SK-N-SH (cell line): ENCODE results near the gene KLK12. TPM values are rescaled to one million over a fixed set of nuclear protein-coding genes. Genes with fewer than 3 reads are reported as not detected.

ENCODE experiments used
- CTCF ChIA-PET: fragments of 300-600, 350-600 bp; formaldehyde crosslinking; extraction: SDS; loops from one replicate; lab custom pipeline; 2021; lab: Yijun Ruan, JAX
- POLR2A ChIA-PET: fragments of 350-600 bp; sonication (Branson Sonifier 250); formaldehyde crosslinking; extraction: SDS; loops from one replicate; lab custom pipeline; 2020; ENCODE audit warnings: antibody characterized with exemption, inconsistent platforms; lab: Yijun Ruan, JAX
- DNase-seq: peaks from one replicate; pipeline ENCODE4 v3.0.0; 2012
- H2AFZ ChIP-seq: fragments of 200-600 bp; sonication (generic); 2 replicates; pipeline ENCODE4 v1.8.1; 2016; ENCODE audit warnings: antibody characterized with exemption, mild to moderate bottlenecking, low read depth
- H3F3A ChIP-seq: fragments of 200-600 bp; sonication (generic); replicated peaks from 2 replicates; pipeline ENCODE3; 2016; ENCODE audit warnings: antibody characterized with exemption, mild to moderate bottlenecking; ENCODE audit not compliant: insufficient read depth
- H3K27ac ChIP-seq, 2 experiments: fragments of 200-500 bp in 1 of 2; fragments of 200-600 bp in 1 of 2; sonication (Bioruptor generic) in 1 of 2; sonication (generic), shearing (Covaris generic) in 1 of 2; 2 replicates each; pipeline versions ENCODE4 v1.5.1 to v1.6.1; 2014 to 2016; ENCODE audit warnings: low read depth in 2 of 2, inconsistent platforms in 1 of 2, low read length in 1 of 2, mild to moderate bottlenecking in 1 of 2, mixed read lengths in 1 of 2
- H3K27me3 ChIP-seq: fragments of 200-600 bp; sonication (generic), shearing (Covaris generic); 2 replicates; pipeline ENCODE4 v1.6.1; 2016; ENCODE audit warnings: mixed run types; ENCODE audit not compliant: insufficient read depth
- H3K36me3 ChIP-seq, 2 experiments: fragments of 200-500 bp in 1 of 2; fragments of 200-600 bp in 1 of 2; sonication (Bioruptor generic) in 1 of 2; sonication (generic) in 1 of 2; replicated peaks in 1 of 2; 2 replicates each; pipeline versions ENCODE3 to v1.5.1; 2014 to 2016; ENCODE audit warnings: low read length in 1 of 2, mild to moderate bottlenecking in 1 of 2; ENCODE audit not compliant: insufficient read depth in 2 of 2, control insufficient read depth in 1 of 2
- H3K4me1 ChIP-seq, 2 experiments: fragments of 200-500 bp in 1 of 2; fragments of 200-600 bp in 1 of 2; sonication (Bioruptor generic) in 1 of 2; sonication (generic), shearing (Covaris generic) in 1 of 2; 2 replicates each; pipeline versions ENCODE4 v1.5.1 to v1.6.1; 2014 to 2016; ENCODE audit warnings: low read depth in 1 of 2, low read length in 1 of 2, mixed run types in 1 of 2; ENCODE audit not compliant: insufficient read depth in 2 of 2, control insufficient read depth in 1 of 2
- H3K4me2 ChIP-seq: fragments of 200-600 bp; sonication (generic), shearing (Covaris generic); 2 replicates; pipeline ENCODE4 v1.6.1; 2017; ENCODE audit warnings: mixed run types
- H3K4me3 ChIP-seq, 2 experiments: fragments of 200-500 bp in 1 of 2; fragments of 200-600 bp in 1 of 2; sonication (Bioruptor generic) in 1 of 2; sonication (generic), shearing (Covaris generic) in 1 of 2; 2 replicates each; pipeline versions ENCODE4 v1.5.1 to v1.8.1; 2014 to 2016; ENCODE audit warnings: low read depth in 2 of 2, inconsistent platforms in 1 of 2, low read length in 1 of 2, mild to moderate bottlenecking in 1 of 2, mixed read lengths in 1 of 2, moderate library complexity in 1 of 2
- H3K79me2 ChIP-seq: fragments of 200-600 bp; sonication (generic); 2 replicates; pipeline ENCODE4 v1.8.1; 2017; ENCODE audit warnings: mild to moderate bottlenecking; ENCODE audit not compliant: insufficient read depth
- H3K9ac ChIP-seq: fragments of 200-600 bp; sonication (generic); 2 replicates; pipeline ENCODE4 v1.6.1; 2017; ENCODE audit warnings: mixed run types
- H3K9me2 ChIP-seq: fragments of 200-600 bp; sonication (generic); 2 replicates; pipeline ENCODE4 v1.6.1; 2017; ENCODE audit warnings: mixed run types
- H3K9me3 ChIP-seq: fragments of 200-600 bp; sonication (generic); 2 replicates; pipeline ENCODE4 v1.6.1; 2017; ENCODE audit warnings: mixed run types, mild to moderate bottlenecking, moderate library complexity
- H4K20me1 ChIP-seq: fragments of 200-600 bp; sonication (generic); 2 replicates; pipeline ENCODE4 v1.6.1; 2017; ENCODE audit warnings: mild to moderate bottlenecking, mixed run types; ENCODE audit not compliant: insufficient read depth
- CHD2 ChIP-seq: fragments of 150-350 bp; IDR thresholded peaks from 2 replicates; pipeline ENCODE4 v1.6.1; 2018; ENCODE audit warnings: low read length; ENCODE audit not compliant: partially characterized antibody
- FOSL2 ChIP-seq: IDR thresholded peaks from 2 replicates; pipeline ENCODE4 v1.4.0; 2012; ENCODE audit warnings: low read depth, mild to moderate bottlenecking, moderate library complexity, borderline replicate concordance
- FOXJ3 ChIP-seq: sonication (generic); formaldehyde crosslinking; IDR thresholded peaks from 2 replicates; pipeline ENCODE4 v1.5.1; 2020; ENCODE audit warnings: mild to moderate bottlenecking, missing genetic modification reagents
- FOXM1 ChIP-seq: IDR thresholded peaks from 2 replicates; pipeline ENCODE4 v1.4.0; 2012; ENCODE audit warnings: low read depth, mild to moderate bottlenecking
- GABPA ChIP-seq: IDR thresholded peaks from 2 replicates; pipeline ENCODE4 v1.4.0; 2012; ENCODE audit warnings: low read depth, mild to moderate bottlenecking
- JUND ChIP-seq: IDR thresholded peaks from 2 replicates; pipeline ENCODE4 v1.4.0; 2012
- NFIC ChIP-seq: IDR thresholded peaks from 2 replicates; pipeline ENCODE4 v1.4.0; 2012; ENCODE audit warnings: borderline replicate concordance
- POLR2AphosphoS5 ChIP-seq: IDR thresholded peaks from 2 replicates; pipeline ENCODE4 v1.6.1; 2012; ENCODE audit warnings: low read depth, low read length
- RCOR1 ChIP-seq: fragments of 150-350 bp; IDR thresholded peaks from 2 replicates; pipeline ENCODE4 v1.6.1; 2017; ENCODE audit warnings: antibody characterized with exemption, low read length
- RFX5 ChIP-seq: IDR thresholded peaks from 2 replicates; pipeline ENCODE4 v1.6.1; 2012; ENCODE audit warnings: mild to moderate bottlenecking, improper control_type of control experiment, low read length
- SMC3 ChIP-seq: IDR thresholded peaks from 2 replicates; pipeline ENCODE4 v1.6.1; 2012; ENCODE audit warnings: low read depth, low read length, improper control_type of control experiment
- TAF1 ChIP-seq: IDR thresholded peaks from 2 replicates; pipeline ENCODE4 v1.6.1; 2012; ENCODE audit warnings: low read depth, mild to moderate bottlenecking, low read length, moderate library complexity, borderline replicate concordance
- TEAD4 ChIP-seq: IDR thresholded peaks from 2 replicates; pipeline ENCODE4 v1.4.0; 2012; ENCODE audit warnings: mild to moderate bottlenecking, borderline replicate concordance; ENCODE audit not compliant: insufficient read depth
- USF1 ChIP-seq: IDR thresholded peaks from 2 replicates; pipeline ENCODE4 v1.4.0; 2012; ENCODE audit warnings: low read depth, borderline replicate concordance
- ZBTB33 ChIP-seq: IDR thresholded peaks from 2 replicates; pipeline ENCODE4 v1.4.0; 2012; ENCODE audit warnings: low read depth, borderline replicate concordance
- WGBS: methylation state at CpG from one replicate; pipeline ENCODE4 v1.1.6; 2017; ENCODE audit warnings: low lambda C conversion rate; 5-methylcytosine and 5-hydroxymethylcytosine counted together
- polyA plus RNA-seq, 3 experiments: library from polyadenylated mRNA; depleted of rRNA; stranded (reverse); fragments of >200 nt; gene quantifications; 2 replicates each; pipeline ENCODE4 v1.2.3, GENCODE V29; 2012
- TF ChIP-seq, protein P1 (sequence below): IDR thresholded peaks from 2 replicates; pipeline ENCODE4; 2012
- TF ChIP-seq, protein P2 (sequence below): fragments of 150-350 bp; IDR thresholded peaks from 2 replicates; pipeline ENCODE4 v1.6.1; 2017; ENCODE audit warnings: antibody characterized with exemption, low read length, low read depth, borderline replicate concordance

The KLK12 gene
- polyA plus RNA-seq, 1 of the 3 experiments (the other 2 are of a cell fraction) = not detected

DNA sequence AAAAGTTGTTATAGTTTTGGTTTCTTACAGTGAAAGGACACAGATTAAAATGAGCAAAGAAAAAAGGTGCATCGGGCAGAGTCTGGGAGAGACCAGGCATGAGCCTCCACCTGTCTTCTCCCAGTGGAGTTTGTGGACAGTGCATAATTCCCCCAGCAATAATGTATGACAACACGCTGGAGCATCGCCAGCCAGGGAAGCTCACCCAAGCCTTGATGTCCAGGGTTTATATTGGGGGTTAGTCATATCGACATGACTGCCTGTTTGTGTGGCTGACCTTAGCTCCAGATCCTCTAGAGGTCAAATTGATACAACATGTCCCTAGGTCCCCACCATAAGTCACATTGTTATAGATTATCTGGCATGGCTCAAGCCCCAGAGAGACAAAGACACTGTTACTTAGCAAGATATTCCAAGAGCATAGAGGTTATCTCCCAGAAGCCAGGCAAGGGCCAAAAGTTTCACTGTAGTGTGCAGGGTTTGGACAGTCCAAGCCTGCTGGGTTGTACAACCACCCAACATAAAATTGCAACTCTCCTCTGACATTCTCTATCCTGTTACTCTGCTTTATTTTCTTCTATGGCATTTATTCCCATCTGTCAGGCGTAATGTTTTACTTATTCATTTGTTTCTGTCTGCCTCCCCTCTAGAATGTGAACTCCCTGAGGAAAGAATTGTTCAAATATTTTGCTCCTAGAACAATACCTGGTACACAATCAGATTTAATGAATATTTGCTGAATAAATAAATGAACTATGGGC, 35.7 kb upstream of the KLK12 start:
- no peak for DNase-seq
- H3K36me3 ChIP-seq = no peaks in the 10 kb centered on the region
- H3K9me3 ChIP-seq = 0 out of 2 replicates have a peak, but pooled peaks cover 5% of the 10 kb centered on the region
- no peaks in the 10 kb centered on the region for H3K4me1 ChIP-seq
- no peak overlapping the region for H2AFZ ChIP-seq
- H3K4me3 ChIP-seq = no peak overlapping the region
- H4K20me1 ChIP-seq = no peaks in the 10 kb centered on the region
- ChIA-PET POLR2A (no interaction called here), CTCF (no interaction called here)
- H3K79me2 ChIP-seq = no peaks in the 10 kb centered on the region
- WGBS = 2% methylated on average over 5 of the region's 5 CpGs
- no peak overlapping the region for H3K9ac ChIP-seq
- H3K27me3 ChIP-seq = peaks cover 43% of the 10 kb centered on the region; the same call in 1 of the 2 replicates
- H3F3A ChIP-seq = no peaks in the 10 kb centered on the region
- H3K9me2 ChIP-seq = no peaks in the 10 kb centered on the region
- TF ChIP-seq, protein P1, sequence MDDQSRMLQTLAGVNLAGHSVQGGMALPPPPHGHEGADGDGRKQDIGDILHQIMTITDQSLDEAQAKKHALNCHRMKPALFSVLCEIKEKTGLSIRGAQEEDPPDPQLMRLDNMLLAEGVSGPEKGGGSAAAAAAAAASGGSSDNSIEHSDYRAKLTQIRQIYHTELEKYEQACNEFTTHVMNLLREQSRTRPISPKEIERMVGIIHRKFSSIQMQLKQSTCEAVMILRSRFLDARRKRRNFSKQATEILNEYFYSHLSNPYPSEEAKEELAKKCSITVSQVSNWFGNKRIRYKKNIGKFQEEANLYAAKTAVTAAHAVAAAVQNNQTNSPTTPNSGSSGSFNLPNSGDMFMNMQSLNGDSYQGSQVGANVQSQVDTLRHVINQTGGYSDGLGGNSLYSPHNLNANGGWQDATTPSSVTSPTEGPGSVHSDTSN = no peak
- TF ChIP-seq TEAD4 (no peak), FOXM1 (no peak), ZBTB33 (no peak), RCOR1 (no peak), POLR2AphosphoS5 (no peak), RFX5 (no peak), FOSL2 (no peak), FOXJ3 (CRISPR knock-in tag) (no peak), GABPA (no peak), CHD2 (no peak), SMC3 (no peak), NFIC (no peak), TAF1 (no peak), USF1 (no peak), JUND (no peak)
- TF ChIP-seq, protein P2, sequence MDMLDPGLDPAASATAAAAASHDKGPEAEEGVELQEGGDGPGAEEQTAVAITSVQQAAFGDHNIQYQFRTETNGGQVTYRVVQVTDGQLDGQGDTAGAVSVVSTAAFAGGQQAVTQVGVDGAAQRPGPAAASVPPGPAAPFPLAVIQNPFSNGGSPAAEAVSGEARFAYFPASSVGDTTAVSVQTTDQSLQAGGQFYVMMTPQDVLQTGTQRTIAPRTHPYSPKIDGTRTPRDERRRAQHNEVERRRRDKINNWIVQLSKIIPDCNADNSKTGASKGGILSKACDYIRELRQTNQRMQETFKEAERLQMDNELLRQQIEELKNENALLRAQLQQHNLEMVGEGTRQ = no peak
- TF ChIP-seq, all 33 proteins: peak for 0
- Histone ChIP-seq H3K4me2 (no peak overlapping the region), H3K27ac (no peak overlapping the region)
